HCT116 (cell line): Measurements from ENCODE around the gene ENGASE. TPM values are rescaled to one million over a fixed set of nuclear protein-coding genes. Genes with fewer than 3 reads are reported as not detected.

Experiments
- ATAC-seq: fragments of 200-7000 bp; cut with Tn5 transposase; 2 replicates; pipeline ENCODE4 v1.9.1; 2020; ENCODE audit warnings: mild to moderate bottlenecking, moderate library complexity
- BruUV-seq: library from RNA; stranded (reverse); fragments of 400-500 nt; replicated peaks from 2 replicates; lab custom pipeline; 2021; lab: Mats Ljungman, UMichigan
- CTCF ChIA-PET: fragments of 300-600 bp; sonication (Branson Sonifier 250); formaldehyde crosslinking; loops from one replicate; lab custom pipeline; 2021; ENCODE audit warnings: antibody characterized with exemption; lab: Charles Lee
- POLR2A ChIA-PET: fragments of 300-600, 350-600 bp; sonication (Branson Sonifier 250); formaldehyde crosslinking; loops from one replicate; lab custom pipeline; 2021; ENCODE audit warnings: antibody characterized with exemption; lab: Charles Lee
- RAD21 ChIA-PET, 2 experiments: fragments of 300-600 bp; sonication (Branson Sonifier 250); formaldehyde crosslinking; loops; one replicate each; lab custom pipeline; 2023; ENCODE audit warnings: low total read pairs in 2 of 2; ENCODE audit not compliant: uncharacterized antibody in 2 of 2, unreplicated experiment in 2 of 2, low non-redundant PET in 1 of 2; lab: Charles Lee
- DNase-seq: peaks from one replicate; pipeline ENCODE4 v3.0.0-alpha.2; 2010; ENCODE audit warnings: low read depth, low spot score
- H2AFZ ChIP-seq: fragments of 200-600 bp; shearing (Covaris generic), sonication (generic); 2 replicates; pipeline ENCODE4 v1.6.1; 2017; ENCODE audit warnings: low read depth, mixed run types, mixed read lengths, antibody characterized with exemption, low read length; ENCODE audit not compliant: poor library complexity, severe bottlenecking
- H3K27ac ChIP-seq: 2 replicates; pipeline ENCODE4 v1.5.1; 2012; ENCODE audit warnings: low read depth, low read length
- H3K27me3 ChIP-seq: fragments of 200-600 bp; sonication (generic); 2 replicates; pipeline ENCODE4 v1.6.1; 2016; ENCODE audit warnings: mixed run types, low read length, mixed read lengths; ENCODE audit not compliant: insufficient read depth
- H3K36me3 ChIP-seq, 2 experiments: fragments of 200-500 bp in 1 of 2; fragments of 200-600 bp in 1 of 2; sonication (Bioruptor generic) in 1 of 2; sonication (generic) in 1 of 2; 2 replicates each; pipeline versions ENCODE4 v1.5.1 to v1.6.1; 2014 to 2016; ENCODE audit warnings: low read length in 2 of 2, inconsistent platforms in 1 of 2, mixed read lengths in 1 of 2, mixed run types in 1 of 2; ENCODE audit not compliant: insufficient read depth in 2 of 2, control insufficient read depth in 1 of 2
- H3K4me1 ChIP-seq, 2 experiments: fragments of 200-600 bp in 1 of 2; sonication (generic) in 1 of 2; 2 replicates each; pipeline versions ENCODE4 v1.5.1 to v1.6.1; 2012 to 2017; ENCODE audit warnings: low read length in 2 of 2, inconsistent platforms in 1 of 2, mild to moderate bottlenecking in 1 of 2, mixed read lengths in 1 of 2, mixed run types in 1 of 2, moderate library complexity in 1 of 2; ENCODE audit not compliant: insufficient read depth in 2 of 2, control insufficient read depth in 1 of 2
- H3K4me2 ChIP-seq: fragments of 200-600 bp; sonication (generic); 2 replicates; pipeline ENCODE4 v1.6.1; 2017; ENCODE audit warnings: mixed run types, low read length, mixed read lengths
- H3K4me3 ChIP-seq, 2 experiments: fragments of 200-600 bp in 1 of 2; sonication (generic) in 1 of 2; replicated peaks in 1 of 2; 2 replicates each; pipeline ENCODE4 v1.5.1; 2011 to 2016; ENCODE audit warnings: low read length in 2 of 2, control low read depth in 1 of 2, low read depth in 1 of 2, mild to moderate bottlenecking in 1 of 2, mixed read lengths in 1 of 2, mixed run types in 1 of 2
- H3K79me2 ChIP-seq: fragments of 200-600 bp; sonication (generic); 2 replicates; pipeline ENCODE4 v1.6.1; 2017; ENCODE audit warnings: mild to moderate bottlenecking, mixed run types, low read length, moderate library complexity, mixed read lengths; ENCODE audit not compliant: insufficient read depth
- H3K9ac ChIP-seq: fragments of 200-600 bp; sonication (generic); 2 replicates; pipeline ENCODE4 v1.6.1; 2016; ENCODE audit warnings: low read length, mixed read lengths
- H3K9me2 ChIP-seq: fragments of 200-600 bp; sonication (generic), shearing (Covaris generic); 2 replicates; pipeline ENCODE4 v1.6.1; 2017; ENCODE audit warnings: mixed run types, mild to moderate bottlenecking, moderate library complexity; ENCODE audit not compliant: insufficient read depth
- H3K9me3 ChIP-seq, 2 experiments: fragments of 200-500 bp in 1 of 2; fragments of 200-600 bp in 1 of 2; sonication (Bioruptor generic) in 1 of 2; sonication (generic) in 1 of 2; 2 replicates each; pipeline ENCODE4 v1.6.1; 2014 to 2017; ENCODE audit warnings: low read length in 2 of 2, mixed read lengths in 2 of 2, inconsistent platforms in 1 of 2, low read depth in 1 of 2, mild to moderate bottlenecking in 1 of 2, mixed run types in 1 of 2, moderate library complexity in 1 of 2; ENCODE audit not compliant: control insufficient read depth in 1 of 2, insufficient read depth in 1 of 2
- H4K20me1 ChIP-seq: fragments of 200-600 bp; sonication (generic), shearing (Covaris generic); 2 replicates; pipeline ENCODE4 v1.6.1; 2017; ENCODE audit warnings: mixed run types, mild to moderate bottlenecking, moderate library complexity; ENCODE audit not compliant: insufficient read depth
- CBX3 ChIP-seq: IDR thresholded peaks from 2 replicates; pipeline ENCODE4 v1.6.1; 2012; ENCODE audit warnings: low read depth
- CEBPB ChIP-seq: IDR thresholded peaks from 2 replicates; pipeline ENCODE4 v1.6.1; 2012; ENCODE audit warnings: low read depth
- CTCF ChIP-seq, 3 experiments: fragments of 200-600 bp in 1 of 3; sonication (generic) in 1 of 3; IDR thresholded peaks in 2 of 3; conservative IDR thresholded peaks in 1 of 3; 2 replicates each; pipeline ENCODE4 v1.5.1; 2012 to 2017; ENCODE audit warnings: low read depth in 2 of 3, low read length in 2 of 3, antibody characterized with exemption in 1 of 3, borderline replicate concordance in 1 of 3, control low read depth in 1 of 3, mild to moderate bottlenecking in 1 of 3, mixed read lengths in 1 of 3, mixed run types in 1 of 3, moderate library complexity in 1 of 3; ENCODE audit not compliant: insufficient read depth in 1 of 3
- ELF1 ChIP-seq: IDR thresholded peaks from 2 replicates; pipeline ENCODE4 v1.6.1; 2012; ENCODE audit warnings: low read depth, borderline replicate concordance
- EZH2 ChIP-seq: fragments of 200-600 bp; sonication (generic); IDR thresholded peaks from 2 replicates; pipeline ENCODE4 v1.6.1; 2017; ENCODE audit warnings: antibody characterized with exemption, mixed run types
- EZH2phosphoT487 ChIP-seq: fragments of 200-600 bp; IDR thresholded peaks from 2 replicates; pipeline ENCODE4 v1.6.1; 2018; ENCODE audit warnings: antibody characterized with exemption, borderline replicate concordance
- FOSL1 ChIP-seq: IDR thresholded peaks from 2 replicates; pipeline ENCODE4 v1.6.1; 2012; ENCODE audit warnings: low read depth
- POLR2A ChIP-seq: IDR thresholded peaks from 2 replicates; pipeline ENCODE4 v1.7.0; 2011; ENCODE audit warnings: borderline replicate concordance; ENCODE audit not compliant: insufficient read depth, insufficient read length; ENCODE audit errors: extremely low read depth
- POLR2AphosphoS5 ChIP-seq: IDR thresholded peaks from 2 replicates; pipeline ENCODE4 v1.6.1; 2011; ENCODE audit warnings: mild to moderate bottlenecking, low read depth, low read length, moderate library complexity
- RAD21 ChIP-seq: IDR thresholded peaks from 2 replicates; pipeline ENCODE4 v1.6.1; 2012; ENCODE audit warnings: low read depth, mild to moderate bottlenecking
- REST ChIP-seq: IDR thresholded peaks from 2 replicates; pipeline ENCODE4 v1.6.1; 2012; ENCODE audit warnings: low read depth
- SIN3A ChIP-seq: IDR thresholded peaks from 2 replicates; pipeline ENCODE4 v1.6.1; 2012; ENCODE audit warnings: low read depth
- SP1 ChIP-seq: IDR thresholded peaks from 2 replicates; pipeline ENCODE4 v1.6.1; 2012; ENCODE audit warnings: low read depth
- SRF ChIP-seq: IDR thresholded peaks from 2 replicates; pipeline ENCODE4 v1.6.1; 2012; ENCODE audit warnings: low read depth
- TCF7L2 ChIP-seq: IDR thresholded peaks from 2 replicates; pipeline ENCODE4 v1.7.0; 2011; ENCODE audit warnings: borderline replicate concordance, inconsistent platforms; ENCODE audit not compliant: insufficient read depth, insufficient read length; ENCODE audit errors: extremely low read depth
- YY1 ChIP-seq: IDR thresholded peaks from 2 replicates; pipeline ENCODE4 v1.6.1; 2011; ENCODE audit warnings: low read length, low read depth, moderate library complexity, mild to moderate bottlenecking; ENCODE audit not compliant: insufficient replicate concordance; ENCODE audit errors: extremely low read depth
- intact Hi-C: fragments of 100-400 bp; cut with micrococcal nuclease; formaldehyde crosslinking; loops from 2 replicates; pipeline ENCODE4 v1.10.0; 2022
- total RNA-seq: library from RNA; stranded (reverse); gene quantifications from one replicate; pipeline ENCODE4 v1.2.1, GENCODE V29; 2021; ENCODE audit not compliant: unreplicated experiment
- TF ChIP-seq, protein P1 (sequence below): IDR thresholded peaks from 2 replicates; pipeline ENCODE4 v1.6.1; 2012
- TF ChIP-seq, protein P2 (sequence below): IDR thresholded peaks from 2 replicates; pipeline ENCODE4 v1.6.1; 2011; ENCODE audit warnings: mild to moderate bottlenecking, low read length, moderate library complexity; ENCODE audit not compliant: insufficient replicate concordance; ENCODE audit errors: extremely low read depth

The ENGASE gene
- total RNA-seq, 1 experiment from 2014 or later, result 54.2 TPM

- ChIA-PET POLR2A (no interaction called here), CTCF (interaction anchor here (1.7 kb wide), 1 partner anchor 12 kb away, joined by 4 read pairs; no protein-coding TSS in a partner anchor)
- intact Hi-C loops, result no loop called here
Observed at GRCh38 chr17:79053251-79053925, 21.2 kb upstream of the ENGASE start.

More at GRCh38 chr17:79053251-79053925, 21.2 kb upstream of the ENGASE start:
- no peaks in the 10 kb centered on the region for H3K27me3 ChIP-seq
- no peak overlapping the region for H3K9ac ChIP-seq
- H3K36me3 ChIP-seq, result no peaks in the 10 kb centered on the region
- 0 out of 4 replicates have a peak, but pooled peaks cover 0 to 3% of the 10 kb centered on the region in 2 experiments for H3K9me3 ChIP-seq
- H3K4me2 ChIP-seq, result no peak overlapping the region
- no peaks in the 10 kb centered on the region for H4K20me1 ChIP-seq
- H3K9me2 ChIP-seq, result no peaks in the 10 kb centered on the region
- no peak for DNase-seq
- H2AFZ ChIP-seq, result no peak overlapping the region
- no peak for ATAC-seq
- H3K4me3 ChIP-seq, result no peak overlapping the region
- no peaks in the 10 kb centered on the region for H3K79me2 ChIP-seq
- RAD21 ChIA-PET, result no interaction called here
- TF ChIP-seq RAD21, result no peak
- TF ChIP-seq POLR2A, result no peak
- no peak for TF ChIP-seq EZH2
- TF ChIP-seq, protein P1, sequence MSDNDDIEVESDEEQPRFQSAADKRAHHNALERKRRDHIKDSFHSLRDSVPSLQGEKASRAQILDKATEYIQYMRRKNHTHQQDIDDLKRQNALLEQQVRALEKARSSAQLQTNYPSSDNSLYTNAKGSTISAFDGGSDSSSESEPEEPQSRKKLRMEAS, result no peak
- no peak for TF ChIP-seq CEBPB
- TF ChIP-seq, protein P2, sequence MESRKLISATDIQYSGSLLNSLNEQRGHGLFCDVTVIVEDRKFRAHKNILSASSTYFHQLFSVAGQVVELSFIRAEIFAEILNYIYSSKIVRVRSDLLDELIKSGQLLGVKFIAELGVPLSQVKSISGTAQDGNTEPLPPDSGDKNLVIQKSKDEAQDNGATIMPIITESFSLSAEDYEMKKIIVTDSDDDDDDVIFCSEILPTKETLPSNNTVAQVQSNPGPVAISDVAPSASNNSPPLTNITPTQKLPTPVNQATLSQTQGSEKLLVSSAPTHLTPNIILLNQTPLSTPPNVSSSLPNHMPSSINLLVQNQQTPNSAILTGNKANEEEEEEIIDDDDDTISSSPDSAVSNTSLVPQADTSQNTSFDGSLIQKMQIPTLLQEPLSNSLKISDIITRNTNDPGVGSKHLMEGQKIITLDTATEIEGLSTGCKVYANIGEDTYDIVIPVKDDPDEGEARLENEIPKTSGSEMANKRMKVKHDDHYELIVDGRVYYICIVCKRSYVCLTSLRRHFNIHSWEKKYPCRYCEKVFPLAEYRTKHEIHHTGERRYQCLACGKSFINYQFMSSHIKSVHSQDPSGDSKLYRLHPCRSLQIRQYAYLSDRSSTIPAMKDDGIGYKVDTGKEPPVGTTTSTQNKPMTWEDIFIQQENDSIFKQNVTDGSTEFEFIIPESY, result no peak
- no peak for TF ChIP-seq ELF1
- no peak for TF ChIP-seq SP1
- TF ChIP-seq YY1, result no peak
- TF ChIP-seq EZH2phosphoT487, result no peak
- no peak for TF ChIP-seq REST
- no peak for TF ChIP-seq FOSL1
- TF ChIP-seq CTCF (IDR thresholded peaks at IDR 0.05 in 2 of 3, conservative IDR thresholded peaks at IDR 0.05 in 1 of 3; ENCODE audit: borderline replicate concordance in 1 of 3, insufficient read depth in 1 of 3, low read depth in 2 of 3, low read length in 2 of 3), result no peak
- no peak for TF ChIP-seq POLR2AphosphoS5
- no peak for TF ChIP-seq SIN3A
- TF ChIP-seq CBX3, result no peak
- TF ChIP-seq TCF7L2, result no peak
- no peak for TF ChIP-seq SRF
- no peak overlapping the region for H3K27ac ChIP-seq
- no peaks in the 10 kb centered on the region for H3K4me1 ChIP-seq
- no TSS peak for BruUV-seq
